ENCODE results near the gene TMUB1. TPM values are rescaled to one million over a fixed set of nuclear protein-coding genes. Genes with fewer than 3 reads are reported as not detected.

TMUB1 gene
- total RNA-seq, 2 experiments from 2014 or later = 75.7 to 78.3 TPM

- no peaks in the 10 kb centered on the region for H3K9me3 Mint-ChIP-seq
- ATAC-seq (ENCODE audit: low read depth) = no peak
- H3K36me3 Mint-ChIP-seq = peaks cover 8% of the 10 kb centered on the region
- no peaks in the 10 kb centered on the region for H3K27me3 Mint-ChIP-seq
- H3K27ac Mint-ChIP-seq = peak overlapping the region; percentile 69
- POLR2A ChIA-PET = interaction anchor here (1.1 to 4.1 kb wide), 3 partner anchors 16 to 166 kb away, joined by 3 to 32 read pairs (median 7); partner anchors contain the start of genes FASTK and TMUB1
- DNase-seq = no peak
- peaks cover 28% of the 10 kb centered on the region for H3K4me1 Mint-ChIP-seq
- peak overlapping the region; percentile 98 for H3K4me3 Mint-ChIP-seq
These were observed 21.8 kb downstream of the TMUB1 start for GRCh38 chr7:151061213-151062110.

DNA sequence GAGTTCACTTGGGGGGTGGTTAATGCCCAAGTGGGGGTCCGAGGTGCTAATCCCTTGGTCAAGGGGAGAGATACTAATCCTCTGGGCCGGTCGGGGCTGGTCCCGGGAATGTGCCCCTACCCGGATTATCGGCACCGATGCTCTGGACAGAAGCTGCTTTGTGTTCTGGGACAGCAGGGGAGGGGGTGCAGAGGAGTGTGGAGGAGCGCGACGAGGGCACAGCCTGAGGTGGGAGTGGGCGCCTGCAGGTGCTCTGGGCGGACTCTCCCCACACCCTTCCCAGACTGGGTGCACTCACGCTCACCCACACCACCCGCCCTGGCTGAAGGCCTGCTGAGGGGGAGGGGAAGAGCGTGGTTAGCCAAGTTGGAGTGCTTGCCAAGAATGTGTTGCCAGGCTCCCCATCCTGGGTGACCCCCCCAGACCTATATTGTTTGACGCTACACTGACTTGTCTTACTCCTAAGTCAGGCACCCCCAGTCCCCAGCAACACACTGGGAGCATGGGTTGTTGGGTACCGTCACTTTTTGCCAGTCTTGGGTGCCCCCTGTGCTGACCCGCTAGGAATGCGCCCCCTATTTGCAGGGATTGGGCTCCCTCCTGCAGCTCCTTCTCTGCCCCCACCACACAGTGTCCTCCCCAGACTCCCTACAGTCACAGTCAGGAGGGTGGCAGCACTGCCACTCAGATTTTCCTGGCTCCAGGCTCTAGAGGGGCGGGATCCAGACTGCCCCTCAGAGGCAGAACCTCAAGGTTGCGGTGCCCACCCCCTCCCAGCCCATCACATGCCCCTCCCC lies 22.7 kb downstream of the TMUB1 start:
- peaks cover 8% of the 10 kb centered on the region for H3K36me3 Mint-ChIP-seq
- no peaks in the 10 kb centered on the region for H3K27me3 Mint-ChIP-seq
- POLR2A ChIA-PET = interaction anchor here (1.1 to 4.1 kb wide), 3 partner anchors 17 to 167 kb away, joined by 3 to 32 read pairs (median 7); partner anchors contain the start of genes FASTK and TMUB1
- H3K27ac Mint-ChIP-seq = peak overlapping the region; percentile 69
- no peaks in the 10 kb centered on the region for H3K9me3 Mint-ChIP-seq
- ATAC-seq (ENCODE audit: low read depth) (no peak), DNase-seq (no peak)
- H3K4me1 Mint-ChIP-seq = peaks cover 28% of the 10 kb centered on the region
- peak overlapping the region; percentile 98 for H3K4me3 Mint-ChIP-seq

- H3K36me3 Mint-ChIP-seq = peaks cover 5% of the 10 kb centered on the region
- peak overlapping the region; percentile 67 for H3K27ac Mint-ChIP-seq
- H3K4me1 Mint-ChIP-seq = peaks cover 28% of the 10 kb centered on the region
- no peak for ATAC-seq (ENCODE audit: low read depth)
- no peaks in the 10 kb centered on the region for H3K27me3 Mint-ChIP-seq
- POLR2A ChIA-PET = interaction anchor here (1.1 to 4.1 kb wide), 4 partner anchors 10 to 167 kb away, joined by 3 to 32 read pairs (median 7); partner anchors contain the start of genes FASTK and TMUB1
- H3K4me3 Mint-ChIP-seq = peak overlapping the region; percentile 98
- no peaks in the 10 kb centered on the region for H3K9me3 Mint-ChIP-seq
- DNase-seq = no peak
These were observed 23.2 kb downstream of the TMUB1 start for GRCh38 chr7:151060113-151060415.

DNA sequence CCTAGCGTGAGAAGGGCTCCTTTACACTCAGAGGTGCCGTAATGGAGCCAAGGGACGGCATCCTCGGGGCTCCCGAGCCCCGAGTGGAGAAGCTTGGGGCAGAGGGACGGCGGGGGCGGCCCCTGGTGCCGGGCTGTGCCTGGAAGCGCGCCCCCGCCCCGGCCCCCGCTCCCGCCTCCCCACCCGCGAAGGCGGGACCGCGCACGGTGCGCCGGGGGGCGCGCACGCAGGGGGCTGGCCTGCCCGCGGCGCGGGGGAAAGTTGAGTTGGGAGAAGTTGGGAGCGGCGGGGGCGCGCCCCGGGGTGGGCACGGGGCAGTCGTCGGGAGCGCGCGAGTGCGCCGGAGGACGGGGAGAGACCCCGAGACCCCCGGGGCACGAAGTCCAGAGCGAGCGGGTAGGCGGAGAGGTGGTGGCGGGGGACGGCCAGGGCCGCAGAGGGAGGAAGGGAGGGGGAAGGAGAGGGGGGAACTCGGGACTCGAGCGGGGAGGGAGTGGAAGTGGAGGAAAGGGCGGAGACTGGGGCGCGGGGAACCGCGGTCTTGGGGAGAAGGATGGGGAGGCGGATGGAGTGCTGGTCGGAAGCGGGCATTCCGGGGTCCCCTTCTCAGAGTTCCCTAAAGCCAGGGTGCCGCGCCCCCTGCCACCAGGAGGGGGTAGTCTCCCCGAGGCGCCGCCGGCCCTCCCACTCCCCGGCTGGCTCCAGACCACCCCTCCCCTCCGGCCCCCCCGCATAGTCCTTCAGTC lies 23.8 kb downstream of the TMUB1 start, which contains the start of gene SLC4A2:
Gene SLC4A2, plus strand, starts transcription at position 223 of the 746 bp plus-strand sequence. CDS start 2,399 bp downstream, outside the sequence.
- DNase-seq (peak; percentile 91), ATAC-seq (ENCODE audit: low read depth) (peak; percentile 8)
- H3K27ac Mint-ChIP-seq = peak within 1 kb of the TSS; percentile 93
- H3K4me3 Mint-ChIP-seq = peak within 1 kb of the TSS; percentile 98
- H3K27me3 Mint-ChIP-seq = no peaks in the 10 kb centered on the region
- POLR2A ChIA-PET = interaction anchor here (0.9 to 4.1 kb wide), 6 partner anchors 10 to 46 kb away, joined by 4 to 32 read pairs (median 7); partner anchors contain the start of genes ABCB8, FASTK and TMUB1
- H3K9me3 Mint-ChIP-seq = no peaks in the 10 kb centered on the region
- peaks cover 28% of the 10 kb centered on the region for H3K4me1 Mint-ChIP-seq
- H3K36me3 Mint-ChIP-seq = peaks cover 5% of the 10 kb centered on the region

- Mint-ChIP-seq H3K27me3 (no peaks in the 10 kb centered on the region), H3K36me3 (peaks cover 5% of the 10 kb centered on the region), H3K9me3 (no peaks in the 10 kb centered on the region), H3K4me3 (peak overlapping the region; percentile 98), H3K4me1 (peaks cover 28% of the 10 kb centered on the region), H3K27ac (peak overlapping the region; percentile 93)
- DNase-seq (no peak), ATAC-seq (ENCODE audit: low read depth) (no peak)
- POLR2A ChIA-PET = interaction anchor here (0.7 to 4.1 kb wide), 6 partner anchors 9 to 48 kb away, joined by 4 to 32 read pairs (median 6); partner anchors contain the start of genes ABCB8, FASTK and TMUB1
These were observed 24.4 kb downstream of the TMUB1 start for GRCh38 chr7:151058781-151059366.

GRCh38 chr7:151057989-151058780 lies 25.1 kb downstream of the TMUB1 start:
- ATAC-seq (ENCODE audit: low read depth) = peak; percentile 94
- Mint-ChIP-seq H3K4me1 (peaks cover 30% of the 10 kb centered on the region), H3K27me3 (no peaks in the 10 kb centered on the region), H3K27ac (peak overlapping the region; percentile 93), H3K9me3 (no peaks in the 10 kb centered on the region), H3K4me3 (peak overlapping the region; percentile 98), H3K36me3 (peaks cover 5% of the 10 kb centered on the region)
- POLR2A ChIA-PET = interaction anchor here (0.7 to 4.1 kb wide), 6 partner anchors 8 to 47 kb away, joined by 4 to 32 read pairs (median 6); partner anchors contain the start of genes ABCB8, FASTK and TMUB1
- peak; percentile 94 for DNase-seq

DNA sequence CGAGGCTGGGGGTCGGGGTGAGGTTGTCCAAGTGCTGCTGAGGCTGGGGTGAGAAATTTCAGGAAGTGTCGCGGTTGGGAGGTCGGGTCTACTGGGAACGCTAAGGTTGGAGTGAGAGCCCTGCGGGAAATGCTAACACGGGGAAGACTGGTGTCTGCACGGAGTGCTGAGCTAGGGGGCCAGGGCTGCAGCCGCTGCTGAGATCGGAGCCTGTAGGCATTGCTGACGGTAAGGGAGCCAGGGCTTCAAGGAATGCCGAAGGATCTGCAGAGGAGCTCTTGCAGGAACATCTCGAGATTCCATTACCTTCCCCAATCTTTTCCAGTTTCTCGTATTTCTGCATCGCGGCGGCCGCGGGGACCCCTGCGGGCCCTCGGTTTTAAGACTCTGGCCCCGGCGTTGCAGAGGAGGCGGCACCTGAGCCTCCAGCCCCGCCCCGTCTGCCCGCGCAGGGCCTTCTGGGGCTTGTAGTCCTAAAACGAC lies 25.7 kb downstream of the TMUB1 start, which contains the start of gene CDK5:
Gene CDK5, minus strand, starts transcription at position 392 of the 483 bp plus-strand sequence. Its CDS starts 49 bp downstream, at position 343.
- Mint-ChIP-seq H3K9me3 (no peaks in the 10 kb centered on the region), H3K4me1 (peaks cover 36% of the 10 kb centered on the region), H3K4me3 (peak within 1 kb of the TSS; percentile 98), H3K27me3 (no peaks in the 10 kb centered on the region), H3K36me3 (peaks cover 8% of the 10 kb centered on the region), H3K27ac (peak within 1 kb of the TSS; percentile 93)
- no peak for DNase-seq
- ATAC-seq (ENCODE audit: low read depth) = peak; percentile 8
- POLR2A ChIA-PET = interaction anchor here (4.1 kb wide), 1 partner anchor 25 kb away, joined by 32 read pairs; the partner anchor contains the start of genes FASTK and TMUB1

GRCh38 chr7:151056666-151057505 lies 26.4 kb downstream of the TMUB1 start:
- Mint-ChIP-seq H3K27ac (peak overlapping the region; percentile 93), H3K4me3 (peak overlapping the region; percentile 98), H3K9me3 (no peaks in the 10 kb centered on the region), H3K4me1 (peaks cover 36% of the 10 kb centered on the region), H3K36me3 (peaks cover 8% of the 10 kb centered on the region), H3K27me3 (peaks cover under 1% of the 10 kb centered on the region)
- POLR2A ChIA-PET = interaction anchor here (1.6 kb wide), 1 partner anchor 24 kb away, joined by 3 read pairs; the partner anchor contains the start of gene FASTK
- ATAC-seq (ENCODE audit: low read depth) (no peak), DNase-seq (no peak)

- ATAC-seq (ENCODE audit: low read depth) = no peak
- Mint-ChIP-seq H3K36me3 (peaks cover 6% of the 10 kb centered on the region), H3K4me3 (peak overlapping the region; percentile 98), H3K27ac (no peak overlapping the region), H3K4me1 (peaks cover 32% of the 10 kb centered on the region), H3K27me3 (peaks cover 4% of the 10 kb centered on the region), H3K9me3 (no peaks in the 10 kb centered on the region)
- no peak for DNase-seq
- POLR2A ChIA-PET = interaction anchor here (1.6 kb wide), 1 partner anchor 24 kb away, joined by 3 read pairs; the partner anchor contains the start of gene FASTK
These were observed 27.0 kb downstream of the TMUB1 start for GRCh38 chr7:151056283-151056665.

GRCh38 chr7:151053751-151054150 lies 29.5 kb downstream of the TMUB1 start:
- POLR2A ChIA-PET = no interaction called here
- Mint-ChIP-seq H3K9me3 (no peaks in the 10 kb centered on the region), H3K36me3 (peaks cover 6% of the 10 kb centered on the region), H3K4me3 (no peak overlapping the region), H3K27ac (no peak overlapping the region), H3K4me1 (peaks cover 26% of the 10 kb centered on the region), H3K27me3 (peaks cover 13% of the 10 kb centered on the region)
- no peak for ATAC-seq (ENCODE audit: low read depth)
- DNase-seq = no peak
